Motor neuron (in vitro differentiated cells): ENCODE measurements around the gene DUS4L. TPM values are rescaled to one million over a fixed set of nuclear protein-coding genes. Genes with fewer than 3 reads are reported as not detected.
"Not testable (repeated sequence)": the region's sequence is repeated elsewhere in the genome, so short reads cannot be mapped to it uniquely, and the experiment has no call there.

Source experiments
- ATAC-seq, 8 experiments: fragments of 200-7000 bp; cut with Tn5 transposase; replicated peaks in 6 of 8; 2 replicates each; pipeline ENCODE4 v1.8.0; 2021; ENCODE audit warnings: mild to moderate bottlenecking in 8 of 8, moderate library complexity in 8 of 8
- H3K27ac ChIP-seq, 2 donors: fragments of 250-450 bp; sonication (Bioruptor Pico); 2 replicates each; pipeline ENCODE4 v1.9.0; 2021; ENCODE audit warnings: antibody characterized with exemption in 2 of 2, mild to moderate bottlenecking in 2 of 2, moderate library complexity in 1 of 2
- H3K4me1 ChIP-seq, 2 donors: fragments of 250-450 bp; sonication (Bioruptor Pico); replicated peaks in 1 of 2; 2 replicates each; pipeline ENCODE4 v1.6.1; 2021; ENCODE audit warnings: antibody characterized with exemption in 2 of 2, mild to moderate bottlenecking in 2 of 2, moderate library complexity in 1 of 2
- H3K4me3 ChIP-seq, 5 donors: fragments of 250-450 bp; sonication (Bioruptor Pico); 2 replicates each; pipeline ENCODE4 v1.9.0; 2021; ENCODE audit warnings: antibody characterized with exemption in 5 of 5, mild to moderate bottlenecking in 5 of 5, moderate library complexity in 4 of 5
- WGBS, 10 experiments: fragments of 450-650 bp; shearing (Covaris generic); methylation state at CpG; one replicate each; pipeline ENCODE4 v1.0.0; 2022; 5-methylcytosine and 5-hydroxymethylcytosine counted together
- in situ Hi-C, 9 experiments: fragments of 400-800 bp; cut with MboI; loops; one replicate each; pipeline ENCODE4 v1.15.0; 2021; ENCODE audit warnings: low sequenced_read_pairs in 9 of 9, low pct_unique_long_range_greater_than_20kb in 2 of 9; ENCODE audit not compliant: unreplicated experiment in 9 of 9
- total RNA-seq, 8 experiments: library from RNA; unstranded; fragments of 300-600 nt; gene quantifications; 2 replicates each; pipeline versions ENCODE4 v1.2.3 to v1.2.4, GENCODE V29; 2022

The DUS4L gene, protein sequence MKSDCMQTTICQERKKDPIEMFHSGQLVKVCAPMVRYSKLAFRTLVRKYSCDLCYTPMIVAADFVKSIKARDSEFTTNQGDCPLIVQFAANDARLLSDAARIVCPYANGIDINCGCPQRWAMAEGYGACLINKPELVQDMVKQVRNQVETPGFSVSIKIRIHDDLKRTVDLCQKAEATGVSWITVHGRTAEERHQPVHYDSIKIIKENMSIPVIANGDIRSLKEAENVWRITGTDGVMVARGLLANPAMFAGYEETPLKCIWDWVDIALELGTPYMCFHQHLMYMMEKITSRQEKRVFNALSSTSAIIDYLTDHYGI
- 10 to 100 TPM in 6 of 8 experiments, 1 to 10 TPM in 2; 5.9 to 14.2 (median 10.7) TPM for total RNA-seq

DNA sequence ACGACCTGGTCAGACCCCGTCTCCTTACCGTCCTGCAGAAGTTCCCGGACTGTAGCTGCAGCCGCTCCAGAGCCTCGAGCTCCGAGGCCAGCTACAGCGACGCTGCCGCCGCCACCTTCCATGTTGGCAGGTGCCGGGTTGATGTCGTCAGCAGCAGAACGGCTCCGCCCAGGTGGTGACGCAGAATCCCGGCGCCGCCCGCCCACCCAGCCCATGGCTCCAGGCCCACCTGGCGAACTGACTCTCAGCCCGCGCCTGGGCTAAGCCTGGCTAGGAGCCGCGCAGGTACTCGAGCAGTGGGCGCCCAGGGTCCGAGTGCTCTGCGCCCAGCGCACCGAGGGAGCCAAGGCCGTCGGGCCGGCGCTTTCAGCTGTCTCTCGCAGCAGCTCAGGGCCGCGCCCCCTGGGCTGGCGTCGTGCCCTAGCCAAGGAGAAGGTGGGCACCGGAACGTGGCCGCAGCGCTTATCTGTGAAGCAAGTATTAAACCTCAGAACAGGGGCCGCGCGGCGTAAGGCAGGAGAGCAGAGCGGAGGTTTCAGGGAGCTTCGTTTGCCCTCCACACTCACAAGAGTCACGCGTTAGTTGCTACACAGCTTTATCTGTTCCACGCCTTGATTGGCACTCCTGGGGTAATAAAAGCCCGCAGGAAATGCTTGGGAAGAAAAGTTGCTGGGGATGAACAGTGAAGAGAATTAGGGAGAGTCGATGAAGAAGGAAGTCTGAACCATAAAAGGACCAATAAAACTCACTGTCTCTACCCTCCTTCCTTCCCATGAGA is at the start of gene DUS4L, which contains the start of gene COG5:
DUS4L (plus strand) TSS at position 197 of the 778 bp plus-strand sequence. CDS start 3,100 bp downstream, outside the sequence.
COG5 (minus strand) TSS at position 146 of the 778 bp plus-strand sequence; CDS start at position 122, 24 bp downstream.
- Histone ChIP-seq H3K4me1 (peaks cover 8 to 11% of the 10 kb centered on the region in 2 donors), H3K27ac (peak within 1 kb of the TSS; percentile 78 to 91), H3K4me3 (peak within 1 kb of the TSS; percentile 75 to 99 (median 94))
- ATAC-seq = peak; percentile 88 to 96 (median 94)
- in situ Hi-C loops = no loop called here
- 0 to 3% (median 0%) methylated on average over 1 to 21 of the region's 55 CpGs; no CpG with 5 or more reads in 4 of the 10 experiments for WGBS, 10 experiments

DNA sequence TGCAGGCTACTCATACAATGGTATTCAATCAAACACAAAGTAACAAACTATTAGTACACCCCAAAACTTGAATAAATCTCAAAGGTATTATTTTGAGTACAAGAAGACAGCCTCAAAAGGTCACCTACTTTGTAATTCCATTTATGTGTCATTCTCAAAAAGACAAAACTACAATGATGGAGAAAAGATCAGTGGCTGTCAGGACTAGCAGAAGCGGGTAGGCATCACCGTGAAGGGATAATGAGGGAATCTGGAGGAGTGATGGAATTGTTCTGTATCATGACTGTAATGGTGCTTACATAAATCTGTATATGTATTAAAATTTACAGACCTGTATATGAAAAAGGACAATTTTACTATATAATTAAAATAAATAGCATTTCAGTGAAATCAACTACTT is 37.1 kb upstream of the DUS4L start:
- Histone ChIP-seq H3K4me1 (no peaks in the 10 kb centered on the region), H3K4me3 (no peak overlapping the region), H3K27ac (no peak overlapping the region)
- in situ Hi-C loops = no loop called here
- ATAC-seq = no peak
- 93 to 100% (median 100%) methylated on average over 1 to 2 of the region's 2 CpGs; no CpG with 5 or more reads in 1 of the 10 experiments for WGBS, 10 experiments

DNA sequence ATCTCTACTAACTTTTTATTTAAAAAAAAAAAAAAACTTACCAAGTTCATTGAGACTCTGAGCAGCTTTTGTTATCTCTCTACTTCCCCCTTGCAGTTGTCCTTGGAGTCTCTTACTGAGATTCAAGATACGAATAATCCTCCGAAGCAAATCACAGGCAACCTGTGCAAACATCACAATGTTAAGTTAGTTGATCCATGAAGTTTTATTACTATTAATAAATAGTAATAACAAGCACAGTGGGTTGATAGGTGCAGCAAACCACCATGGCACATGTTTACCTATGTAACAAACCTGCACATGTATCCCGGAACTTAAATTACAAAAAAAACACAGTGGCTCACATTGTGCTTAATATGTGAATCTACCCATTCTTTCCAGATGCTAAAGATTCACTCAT is 36.6 kb upstream of the DUS4L start:
- no peak overlapping the region for H3K27ac ChIP-seq
- in situ Hi-C loops = no loop called here
- H3K4me3 ChIP-seq = no peak overlapping the region
- no peaks in the 10 kb centered on the region for H3K4me1 ChIP-seq
- 90 to 100% (median 98%) methylated on average over 1 to 3 of the region's 3 CpGs for WGBS, 10 experiments
- no peak for ATAC-seq

DNA sequence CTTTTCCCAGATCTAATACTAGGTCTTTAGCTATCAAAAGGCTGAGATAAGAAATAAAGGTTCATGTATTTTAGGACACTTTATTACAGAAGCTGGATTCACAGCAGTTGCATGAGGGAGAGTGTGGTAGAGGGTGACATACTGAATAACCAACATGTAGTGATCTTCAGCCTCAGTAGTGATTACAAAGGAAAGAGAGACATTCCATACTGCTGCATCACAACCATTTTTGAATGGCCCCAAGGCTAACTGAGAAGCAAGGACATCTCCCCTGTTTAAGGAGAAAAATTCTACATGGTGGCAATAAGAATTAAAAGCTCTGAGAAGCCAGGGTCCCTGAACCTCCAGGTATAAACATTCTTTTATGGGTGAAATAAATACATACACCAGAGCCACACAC is 35.3 kb upstream of the DUS4L start:
- in situ Hi-C loops = no loop called here
- no peak overlapping the region for H3K4me3 ChIP-seq
- H3K4me1 ChIP-seq = no peaks in the 10 kb centered on the region
- H3K27ac ChIP-seq = no peak overlapping the region
- ATAC-seq = peak in 3 of 8 experiments; percentile 48 to 82 (median 78)

DNA sequence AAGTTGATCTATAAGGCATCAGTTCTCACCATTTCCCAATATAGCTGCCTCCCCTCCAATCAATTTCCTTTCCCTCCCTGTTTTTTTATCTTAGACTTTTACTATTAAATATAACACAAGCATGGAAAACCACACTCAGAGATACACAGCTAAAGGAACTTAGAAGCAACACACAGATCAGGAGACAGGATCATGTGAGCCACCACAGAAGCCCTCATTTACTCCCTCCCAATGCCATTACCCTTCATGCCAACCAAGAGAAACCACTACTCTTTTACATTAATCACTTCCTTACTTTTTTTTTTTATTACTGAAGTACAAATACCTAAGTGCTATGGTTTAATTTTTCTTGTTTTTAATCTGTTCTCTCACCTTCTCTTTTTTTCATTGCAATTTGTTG is 33.0 kb upstream of the DUS4L start:
- no peak for ATAC-seq
- Histone ChIP-seq H3K4me1 (no peaks in the 10 kb centered on the region), H3K27ac (no peak overlapping the region), H3K4me3 (no peak overlapping the region)
- in situ Hi-C loops = no loop called here

DNA sequence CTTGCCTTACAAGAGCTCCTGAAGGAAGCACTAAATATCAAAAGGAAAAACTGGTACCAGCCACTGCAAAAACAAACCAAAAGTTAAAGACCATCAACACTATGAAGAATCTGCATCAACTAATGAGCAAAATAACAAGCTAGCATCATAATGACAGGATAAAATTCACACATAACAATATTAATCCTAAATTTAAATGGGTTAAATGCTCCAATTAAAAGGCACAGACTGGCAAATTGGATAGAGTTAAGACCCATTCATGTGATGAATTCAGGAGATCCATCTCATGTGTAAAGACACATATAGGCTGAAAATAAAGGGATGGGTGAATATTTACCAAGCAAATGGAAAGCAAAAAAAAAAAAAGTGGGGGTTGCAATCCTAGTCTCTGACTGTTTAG is 29.6 kb upstream of the DUS4L start:
- in situ Hi-C loops = no loop called here
- no peak for ATAC-seq
- H3K4me1 ChIP-seq = no peaks in the 10 kb centered on the region
- H3K4me3 ChIP-seq = no peak overlapping the region
- H3K27ac ChIP-seq = no peak overlapping the region

DNA sequence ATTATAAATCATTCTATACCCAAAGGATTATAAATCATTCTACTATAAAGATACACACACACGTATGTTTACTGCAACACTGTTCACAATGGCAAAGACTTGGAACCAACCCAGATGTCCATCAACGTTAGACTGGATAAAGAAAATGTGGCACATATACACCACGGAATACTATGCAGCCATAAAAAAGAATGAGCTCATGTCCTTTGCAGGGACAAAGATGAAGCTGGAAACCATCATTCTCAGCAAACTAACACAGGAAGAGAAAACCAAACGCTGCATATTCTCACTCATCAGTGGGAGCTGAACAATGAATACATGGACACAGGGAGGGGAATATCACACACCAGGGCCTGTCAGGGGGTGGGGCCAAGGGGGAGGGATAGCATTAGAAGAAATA is 26.5 kb upstream of the DUS4L start:
- H3K4me3 ChIP-seq, H3K4me1 ChIP-seq, H3K27ac ChIP-seq, ATAC-seq, in situ Hi-C loops: not testable (repeated sequence)
- WGBS, 10 experiments = 86 to 100% (median 100%) methylated on average over 1 to 3 of the region's 4 CpGs; no CpG with 5 or more reads in 2 of the 10 experiments

DNA sequence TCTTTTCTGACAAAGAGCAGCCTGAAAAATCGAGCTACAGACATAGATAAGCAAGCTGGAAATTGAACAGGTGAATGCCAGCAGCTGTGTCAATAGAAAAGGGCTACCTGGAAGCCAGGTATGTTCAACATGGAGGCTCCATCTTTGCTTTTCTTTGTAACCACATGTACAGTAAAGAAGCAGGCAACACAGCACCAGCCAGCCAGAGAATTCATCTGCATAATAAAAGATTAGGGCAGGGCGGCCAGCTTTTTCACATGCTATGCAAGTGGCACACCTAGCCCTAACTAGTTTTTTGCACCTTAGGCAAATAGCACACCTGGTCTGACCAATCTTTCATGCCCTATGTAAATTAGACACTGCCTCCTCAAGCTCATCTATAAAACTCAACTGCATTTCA is 25.8 kb upstream of the DUS4L start:
- in situ Hi-C loops = no loop called here
- H3K27ac ChIP-seq = no peak overlapping the region
- 45 to 92% (median 75%) methylated on average over 1 to 2 of the region's 2 CpGs; no CpG with 5 or more reads in 2 of the 10 experiments for WGBS, 10 experiments
- no peaks in the 10 kb centered on the region for H3K4me1 ChIP-seq
- ATAC-seq = no peak
- H3K4me3 ChIP-seq = no peak overlapping the region

DNA sequence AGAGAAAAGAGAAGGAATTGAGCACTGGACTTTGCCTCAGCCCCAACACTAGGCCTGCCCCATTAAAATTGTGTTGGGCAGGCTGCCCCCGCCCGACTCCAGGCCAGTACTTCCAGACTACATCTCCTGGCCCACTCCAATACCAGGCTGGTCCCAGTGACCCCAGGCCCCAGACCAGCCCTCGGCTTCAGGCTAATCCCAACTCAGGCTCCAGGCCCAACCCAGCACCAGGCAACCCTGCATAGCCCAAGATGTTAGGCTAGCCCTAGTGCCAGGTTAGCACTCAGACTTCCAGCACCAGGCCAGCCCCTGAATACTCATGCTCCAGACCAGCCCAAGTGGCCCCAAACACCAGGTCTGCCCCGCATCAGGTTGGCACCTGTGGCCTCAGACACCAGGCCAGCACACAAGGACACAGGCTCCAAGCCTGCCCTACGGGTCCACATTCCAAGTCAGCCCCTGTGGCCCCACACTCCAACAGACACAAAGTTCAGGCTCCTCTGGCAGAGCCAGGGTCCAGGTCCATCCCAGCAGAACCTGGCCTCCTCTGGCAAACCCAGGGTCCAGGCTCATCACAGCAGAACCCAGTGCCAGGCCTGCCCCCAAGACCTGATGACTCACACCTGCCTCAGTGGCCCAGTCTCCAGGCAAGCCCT is 20.3 kb upstream of the DUS4L start:
- WGBS, 10 experiments = 70 to 100% (median 80%) methylated on average over 1 to 2 of the region's 5 CpGs; no CpG with 5 or more reads in 7 of the 10 experiments
- no peak for ATAC-seq
- in situ Hi-C loops = no loop called here
- H3K4me1 ChIP-seq = no peaks in the 10 kb centered on the region
- no peak overlapping the region for H3K4me3 ChIP-seq
- H3K27ac ChIP-seq = no peak overlapping the region

DNA sequence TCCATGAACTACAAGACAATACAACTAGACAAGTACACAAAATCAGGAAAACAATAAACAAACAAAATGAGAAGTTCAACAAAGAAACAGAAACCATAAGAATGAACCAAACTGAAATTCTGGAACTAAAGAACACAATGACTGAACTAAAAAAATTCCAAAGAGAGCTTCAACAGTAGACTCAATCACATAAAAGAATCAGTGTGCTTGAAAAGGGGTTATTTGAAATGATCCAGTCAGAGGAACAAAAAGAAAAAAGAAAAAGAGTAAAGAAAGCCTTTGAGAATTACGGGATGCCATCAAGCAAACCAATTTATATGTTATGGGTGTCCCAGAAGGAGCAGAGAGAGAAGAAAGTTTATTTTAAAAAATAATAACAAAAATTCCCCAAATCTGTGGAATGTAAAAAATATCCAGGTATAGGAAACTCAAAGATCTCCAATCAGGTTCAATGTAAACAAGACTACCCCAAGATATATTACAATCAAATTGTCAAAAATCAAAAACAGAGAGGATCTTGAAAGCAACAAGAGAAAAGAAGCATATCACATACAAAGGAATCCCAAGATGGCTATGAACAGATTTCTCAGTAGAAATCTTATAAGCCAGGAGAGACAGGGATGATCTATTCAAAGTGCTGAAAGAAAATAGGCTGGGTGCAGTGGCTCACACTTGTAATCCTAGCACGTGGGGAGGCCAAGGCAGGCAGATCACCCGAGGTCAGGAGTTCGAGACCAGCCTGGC is 18.8 kb upstream of the DUS4L start:
- Histone ChIP-seq H3K4me3 (no peak overlapping the region), H3K27ac (no peak overlapping the region), H3K4me1 (no peaks in the 10 kb centered on the region)
- 81 to 100% (median 100%) methylated on average over 1 to 4 of the region's 4 CpGs for WGBS, 10 experiments
- in situ Hi-C loops = no loop called here
- ATAC-seq = no peak

DNA sequence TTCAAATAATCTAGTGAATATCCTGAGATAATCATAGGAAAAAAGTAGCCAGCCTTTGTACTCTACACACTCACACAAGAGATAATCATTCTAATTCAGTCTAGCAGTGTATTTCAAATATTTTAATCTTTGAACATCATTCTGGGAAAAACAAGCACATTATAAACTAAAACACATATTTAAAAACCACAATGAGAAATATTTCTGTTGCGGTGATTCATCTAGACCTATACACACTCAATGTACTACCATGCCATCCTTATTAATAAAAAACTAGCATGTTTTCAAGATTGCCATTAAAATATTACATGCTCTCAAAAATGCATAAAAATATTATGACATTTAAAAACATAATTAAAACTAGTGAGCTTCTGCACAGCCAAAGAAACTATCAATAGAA is 11.8 kb upstream of the DUS4L start:
- in situ Hi-C loops = no loop called here
- Histone ChIP-seq H3K4me3 (no peak overlapping the region), H3K4me1 (no peaks in the 10 kb centered on the region), H3K27ac (no peak overlapping the region)
- WGBS, 10 experiments = 25 to 100% (median 100%) methylated on average over 1 of the region's 1 CpG; no CpG with 5 or more reads in 3 of the 10 experiments
- no peak for ATAC-seq

DNA sequence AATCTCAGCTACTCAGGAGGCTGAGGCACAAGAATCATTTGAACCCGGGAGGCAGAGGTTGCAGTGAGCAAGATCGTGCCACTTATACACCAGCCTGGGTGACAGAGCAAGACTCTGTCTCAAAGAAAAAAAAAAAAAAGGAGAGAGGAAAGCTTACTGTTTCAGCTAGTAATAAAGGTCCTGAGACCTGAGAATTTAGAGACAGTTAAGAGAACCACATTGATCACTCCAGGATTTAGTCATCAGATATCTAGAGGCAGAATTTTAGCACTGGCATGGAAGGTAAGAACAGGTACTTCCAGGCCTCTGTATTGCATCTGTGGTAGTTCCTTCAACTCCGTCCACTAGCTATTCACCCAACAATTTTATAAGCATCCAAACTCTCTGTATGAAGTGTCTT is 7.9 kb upstream of the DUS4L start:
- H3K27ac ChIP-seq = no peak overlapping the region
- H3K4me3 ChIP-seq = no peak overlapping the region
- no peak for ATAC-seq
- in situ Hi-C loops = no loop called here
- no peaks in the 10 kb centered on the region for H3K4me1 ChIP-seq
- WGBS, 10 experiments = 80 to 100% (median 100%) methylated on average over 1 to 3 of the region's 3 CpGs; no CpG with 5 or more reads in 3 of the 10 experiments

DNA sequence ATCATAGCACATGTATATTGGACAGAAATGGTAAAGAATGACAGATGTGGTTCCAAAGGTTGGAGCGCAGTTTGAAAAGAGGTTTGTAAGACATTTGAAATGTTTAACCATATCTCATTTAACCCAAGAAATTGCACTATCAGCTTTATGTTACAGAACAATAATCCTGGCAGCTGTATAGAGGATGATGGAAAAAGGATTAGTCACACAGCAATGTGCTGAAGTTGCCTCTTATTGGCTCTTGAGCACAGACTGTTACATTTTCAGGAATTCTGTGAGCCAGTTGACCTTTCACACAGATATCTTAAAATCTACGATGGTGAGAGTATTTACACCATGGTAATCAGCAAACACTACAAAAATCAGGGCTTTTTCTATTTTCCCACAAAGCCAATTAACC is 3.9 kb upstream of the DUS4L start:
- ATAC-seq = no peak
- H3K27ac ChIP-seq = no peak overlapping the region

More for the DNA sequence above, 3.9 kb upstream of the DUS4L start:
- in situ Hi-C loops = no loop called here
- Histone ChIP-seq H3K4me3 (no peak overlapping the region), H3K4me1 (peaks cover 3 to 8% of the 10 kb centered on the region in 2 donors)
- 45 to 100% (median 92%) methylated on average over 1 to 2 of the region's 2 CpGs; no CpG with 5 or more reads in 2 of the 10 experiments for WGBS, 10 experiments
